Measurements from ENCODE around the gene DCDC2B. TPM values are rescaled to one million over a fixed set of nuclear protein-coding genes. Genes with fewer than 3 reads are reported as not detected.

Gene DCDC2B
- total RNA-seq, 1 experiment from 2014 or later: 0.27 TPM

- no peaks in the 10 kb centered on the region for H4K20me1 ChIP-seq (ENCODE audit: insufficient read depth)
- H3K27me3 ChIP-seq (ENCODE audit: insufficient read depth, low read length): no peaks in the 10 kb centered on the region
- intact Hi-C loops (cut with micrococcal nuclease): no loop called here
- DNase-seq (ENCODE audit: low read depth, low spot score) (no peak), ATAC-seq (peak; percentile 55)
- no TSS peak for BruUV-seq (replicated peaks)
- RAD21 ChIA-PET (ENCODE audit: low non-redundant PET in 1 of 2, low total read pairs in 2 of 2, uncharacterized antibody in 2 of 2, unreplicated experiment in 2 of 2): no interaction called here
- CTCF ChIA-PET: interaction anchor here (1.0 to 1.4 kb wide), 2 partner anchors 15 to 48 kb away, joined by 3 read pairs; no protein-coding TSS in a partner anchor
- POLR2A ChIA-PET: interaction anchor here (0.7 kb wide), 1 partner anchor 59 kb away, joined by 3 read pairs; no protein-coding TSS in a partner anchor
- H3K9me2 ChIP-seq (ENCODE audit: insufficient read depth): no peaks in the 10 kb centered on the region
- no peak within 1 kb of the TSS for H3K27ac ChIP-seq (ENCODE audit: low read depth, low read length)
- H2AFZ ChIP-seq (ENCODE audit: low read depth, low read length, poor library complexity, severe bottlenecking): no peak within 1 kb of the TSS
- H3K4me2 ChIP-seq (ENCODE audit: low read length): peak within 1 kb of the TSS; percentile 71
- TF ChIP-seq EGR1 (IDR thresholded peaks at IDR 0.05; ENCODE audit: low read depth) (peak; percentile 50; the same call in 1 of the 2 replicates), YY1 (IDR thresholded peaks at IDR 0.05; ENCODE audit: extremely low read depth, insufficient replicate concordance, low read depth, low read length) (peak; percentile 46), SIN3A (IDR thresholded peaks at IDR 0.05; ENCODE audit: low read depth) (no peak), TCF7L2 (IDR thresholded peaks at IDR 0.05; ENCODE audit: borderline replicate concordance, extremely low read depth, insufficient read depth, insufficient read length) (no peak), ZFX (IDR thresholded peaks at IDR 0.05) (no peak), CBX3 (IDR thresholded peaks at IDR 0.05; ENCODE audit: low read depth) (no peak), ZNF274 (IDR thresholded peaks at IDR 0.05; ENCODE audit: low read depth, low read length) (no peak), FOSL1 (IDR thresholded peaks at IDR 0.05; ENCODE audit: low read depth) (no peak), POLR2A (IDR thresholded peaks at IDR 0.05; ENCODE audit: borderline replicate concordance, extremely low read depth, insufficient read depth, insufficient read length) (no peak)
- TF ChIP-seq, protein P1, sequence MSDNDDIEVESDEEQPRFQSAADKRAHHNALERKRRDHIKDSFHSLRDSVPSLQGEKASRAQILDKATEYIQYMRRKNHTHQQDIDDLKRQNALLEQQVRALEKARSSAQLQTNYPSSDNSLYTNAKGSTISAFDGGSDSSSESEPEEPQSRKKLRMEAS (IDR thresholded peaks at IDR 0.05): peak; percentile 78
- TF ChIP-seq, protein P2, sequence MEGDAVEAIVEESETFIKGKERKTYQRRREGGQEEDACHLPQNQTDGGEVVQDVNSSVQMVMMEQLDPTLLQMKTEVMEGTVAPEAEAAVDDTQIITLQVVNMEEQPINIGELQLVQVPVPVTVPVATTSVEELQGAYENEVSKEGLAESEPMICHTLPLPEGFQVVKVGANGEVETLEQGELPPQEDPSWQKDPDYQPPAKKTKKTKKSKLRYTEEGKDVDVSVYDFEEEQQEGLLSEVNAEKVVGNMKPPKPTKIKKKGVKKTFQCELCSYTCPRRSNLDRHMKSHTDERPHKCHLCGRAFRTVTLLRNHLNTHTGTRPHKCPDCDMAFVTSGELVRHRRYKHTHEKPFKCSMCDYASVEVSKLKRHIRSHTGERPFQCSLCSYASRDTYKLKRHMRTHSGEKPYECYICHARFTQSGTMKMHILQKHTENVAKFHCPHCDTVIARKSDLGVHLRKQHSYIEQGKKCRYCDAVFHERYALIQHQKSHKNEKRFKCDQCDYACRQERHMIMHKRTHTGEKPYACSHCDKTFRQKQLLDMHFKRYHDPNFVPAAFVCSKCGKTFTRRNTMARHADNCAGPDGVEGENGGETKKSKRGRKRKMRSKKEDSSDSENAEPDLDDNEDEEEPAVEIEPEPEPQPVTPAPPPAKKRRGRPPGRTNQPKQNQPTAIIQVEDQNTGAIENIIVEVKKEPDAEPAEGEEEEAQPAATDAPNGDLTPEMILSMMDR (IDR thresholded peaks at IDR 0.05 in 2 of 3, conservative IDR thresholded peaks at IDR 0.05 in 1 of 3; ENCODE audit: borderline replicate concordance in 1 of 3, insufficient read depth in 1 of 3, low read depth in 2 of 3, low read length in 2 of 3): no peak
- H3K36me3 ChIP-seq (ENCODE audit: control insufficient read depth in 1 of 2, insufficient read depth in 2 of 2, low read length in 2 of 2): peaks cover 2 to 19% of the 10 kb centered on the region in 2 experiments; a peak in 3 of 4 replicates
- H3K4me1 ChIP-seq (ENCODE audit: control insufficient read depth in 1 of 2, insufficient read depth in 2 of 2, low read length in 2 of 2): peaks cover 5 to 28% of the 10 kb centered on the region in 2 experiments; a peak in 3 of 4 replicates
- H3K9me3 ChIP-seq (ENCODE audit: control insufficient read depth in 1 of 2, insufficient read depth in 1 of 2, low read depth in 1 of 2, low read length in 2 of 2): no peaks in the 10 kb centered on the region
- H3K4me3 ChIP-seq (replicated peaks in 1 of 2; ENCODE audit: low read depth in 1 of 2, low read length in 2 of 2): peak within 1 kb of the TSS; percentile 38 to 51
- peak within 1 kb of the TSS; percentile 47 for H3K9ac ChIP-seq (ENCODE audit: low read length)
- H3K79me2 ChIP-seq (ENCODE audit: insufficient read depth, low read length): no peaks in the 10 kb centered on the region
Measured at GRCh38 chr1:32200226-32201010, 8.5 kb upstream of the DCDC2B start, which contains the start of gene CCDC28B. TSS of gene CCDC28B (plus strand) at chr1:32200595. CDS start at chr1:32201936, 1,341 bp downstream.

All from HCT116 (cell line).